Ecto neural progenitor cell (in vitro differentiated cells): ENCODE measurements around the gene C2CD4C.
"Not testable (repeated sequence)": the region's sequence is repeated elsewhere in the genome, so short reads cannot be mapped to it uniquely, and the experiment has no call there.

Source experiments
- DNase-seq: peaks from one replicate; pipeline ENCODE4 v3.0.0-alpha.2; 2018; ENCODE audit warnings: low spot score

Gene C2CD4C

GRCh38 chr19:364496-365287, 44.3 kb downstream of the C2CD4C start:
- DNase-seq, result no peak

GRCh38 chr19:362683-363082, 46.3 kb downstream of the C2CD4C start:
- no peak for DNase-seq

GRCh38 chr19:362154-362553, 46.8 kb downstream of the C2CD4C start:
- no peak for DNase-seq

DNA sequence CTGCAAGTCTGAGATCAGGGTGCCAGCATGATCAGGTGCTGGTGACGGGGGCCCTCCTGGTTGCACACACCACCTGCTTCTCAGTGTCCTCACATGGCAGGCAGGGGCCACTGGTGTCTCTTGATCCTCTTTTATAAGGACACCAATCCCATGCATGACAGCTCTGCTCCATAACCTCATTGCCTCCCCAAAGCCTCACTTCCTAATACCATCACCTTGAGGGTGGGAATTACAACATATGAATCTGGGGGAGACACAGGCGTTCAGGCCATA, 49.4 kb downstream of the C2CD4C start:
- no peak for DNase-seq

DNA sequence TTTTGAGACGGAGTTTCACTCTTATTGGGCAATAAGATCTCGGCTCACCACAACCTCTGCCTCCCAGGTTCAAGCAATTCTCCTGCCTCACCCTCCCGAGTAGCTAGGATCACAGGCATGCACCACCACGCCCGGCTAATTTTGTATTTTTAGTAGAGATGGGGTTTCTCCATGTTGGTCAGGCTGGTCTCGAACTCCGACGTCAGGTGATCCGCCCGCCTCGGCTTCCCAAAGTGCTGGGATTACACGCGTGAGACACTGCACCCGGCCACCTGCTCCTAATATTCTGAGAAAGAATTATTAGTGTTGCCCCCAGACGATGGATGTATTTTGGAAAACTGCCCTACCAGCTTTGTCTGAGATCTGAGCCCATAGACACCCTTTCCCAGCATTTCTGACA, 53.4 kb downstream of the C2CD4C start:
- DNase-seq, result not testable (repeated sequence)
